Mesenchymal stem cell (in vitro differentiated cells and primary cell): ENCODE data around the gene NSMF.

Experiments used
- DNase-seq: peaks from one replicate; pipeline ENCODE4 v3.0.0-alpha.2; 2013
- H2AFZ ChIP-seq: one replicate; pipeline ENCODE4 v1.6.1; 2013; ENCODE audit warnings: low read depth, mild to moderate bottlenecking, control low read depth, inconsistent platforms, low read length, moderate library complexity
- H2AK5ac ChIP-seq: 2 replicates; pipeline ENCODE4 v1.6.1; 2013; ENCODE audit warnings: low read length, moderate library complexity, mild to moderate bottlenecking, inconsistent platforms; ENCODE audit not compliant: severe bottlenecking
- H2BK120ac ChIP-seq: one replicate; pipeline ENCODE4 v1.6.1; 2013; ENCODE audit warnings: low read depth, mild to moderate bottlenecking, inconsistent platforms, low read length, moderate library complexity
- H2BK12ac ChIP-seq, 2 experiments: one replicate each; pipeline ENCODE4 v1.6.1; 2013; ENCODE audit warnings: inconsistent platforms in 2 of 2, low read length in 2 of 2, mild to moderate bottlenecking in 2 of 2, moderate library complexity in 2 of 2, control low read depth in 1 of 2
- H2BK15ac ChIP-seq: one replicate; pipeline ENCODE4 v1.6.1; 2013; ENCODE audit warnings: mild to moderate bottlenecking, low read depth, inconsistent platforms; ENCODE audit not compliant: poor library complexity, severe bottlenecking
- H2BK5ac ChIP-seq: 2 replicates; pipeline ENCODE4 v1.6.1; 2013; ENCODE audit warnings: low read depth, mild to moderate bottlenecking, low read length, control low read depth, inconsistent platforms; ENCODE audit not compliant: poor library complexity, severe bottlenecking
- H3K14ac ChIP-seq, 2 experiments: one replicate each; pipeline ENCODE4 v1.6.1; 2013; ENCODE audit warnings: inconsistent platforms in 2 of 2, low read length in 2 of 2, control low read depth in 1 of 2, mild to moderate bottlenecking in 1 of 2, moderate library complexity in 1 of 2
- H3K18ac ChIP-seq, 2 experiments: one replicate each; pipeline ENCODE4 v1.6.1; 2013; ENCODE audit warnings: inconsistent platforms in 2 of 2, low read length in 2 of 2, control low read depth in 1 of 2, low read depth in 1 of 2, mild to moderate bottlenecking in 1 of 2
- H3K23ac ChIP-seq, 2 experiments: one replicate each; pipeline ENCODE4 v1.6.1; 2013; ENCODE audit warnings: inconsistent platforms in 2 of 2, low read length in 2 of 2, mild to moderate bottlenecking in 2 of 2, moderate library complexity in 2 of 2, control low read depth in 1 of 2
- H3K27ac ChIP-seq: 2 replicates; pipeline ENCODE4 v1.5.1; 2013; ENCODE audit warnings: mild to moderate bottlenecking, moderate library complexity, low read length, control low read depth, inconsistent platforms; ENCODE audit not compliant: poor library complexity, severe bottlenecking
- H3K27me3 ChIP-seq, 2 experiments: 2 replicates each; pipeline versions ENCODE4 v1.6.1 to v1.7.0; 2013; ENCODE audit warnings: low read length in 2 of 2, mild to moderate bottlenecking in 2 of 2, moderate library complexity in 2 of 2, control low read depth in 1 of 2, inconsistent platforms in 1 of 2; ENCODE audit not compliant: control insufficient read depth in 1 of 2, insufficient read depth in 1 of 2
- H3K36me3 ChIP-seq, 2 experiments: 2 replicates each; pipeline versions ENCODE4 v1.6.1 to v1.7.0; 2013; ENCODE audit warnings: low read length in 2 of 2, control low read depth in 1 of 2, inconsistent platforms in 1 of 2, low read depth in 1 of 2, mild to moderate bottlenecking in 1 of 2; ENCODE audit not compliant: insufficient read depth in 2 of 2, control insufficient read depth in 1 of 2
- H3K4ac ChIP-seq, 2 experiments: one replicate each; pipeline ENCODE4 v1.6.1; 2013; ENCODE audit warnings: inconsistent platforms in 2 of 2, low read length in 2 of 2, mild to moderate bottlenecking in 2 of 2, moderate library complexity in 2 of 2, control low read depth in 1 of 2, low read depth in 1 of 2
- H3K4me1 ChIP-seq: 2 replicates; pipeline ENCODE4 v1.6.1; 2013; ENCODE audit warnings: low read depth, low read length, control low read depth; ENCODE audit not compliant: control insufficient read depth, insufficient read depth
- H3K4me2 ChIP-seq: 2 replicates; pipeline ENCODE4 v1.6.1; 2013; ENCODE audit warnings: low read length, mild to moderate bottlenecking, inconsistent platforms; ENCODE audit not compliant: poor library complexity, severe bottlenecking
- H3K4me3 ChIP-seq, 2 experiments: 2 replicates each; pipeline versions ENCODE4 v1.5.1 to v1.7.0; 2013; ENCODE audit warnings: low read length in 2 of 2, mild to moderate bottlenecking in 2 of 2, control low read depth in 1 of 2, low read depth in 1 of 2; ENCODE audit not compliant: insufficient read depth in 1 of 2
- H3K79me1 ChIP-seq: replicated peaks from 2 replicates; pipeline ENCODE4 v1.6.1; 2013; ENCODE audit warnings: mild to moderate bottlenecking, control low read depth, low read length, inconsistent platforms; ENCODE audit not compliant: poor library complexity, severe bottlenecking
- H3K9ac ChIP-seq: 2 replicates; pipeline ENCODE4 v1.7.0; 2013; ENCODE audit warnings: mild to moderate bottlenecking, low read length, moderate library complexity
- H3K9me3 ChIP-seq: 2 replicates; pipeline ENCODE4 v1.7.0; 2013; ENCODE audit warnings: mild to moderate bottlenecking, low read length; ENCODE audit not compliant: control insufficient read depth
- H4K8ac ChIP-seq: one replicate; pipeline ENCODE4 v1.6.1; 2013; ENCODE audit warnings: inconsistent platforms, mild to moderate bottlenecking, low read length, moderate library complexity
- H4K91ac ChIP-seq: one replicate; pipeline ENCODE4 v1.6.1; 2013; ENCODE audit warnings: mild to moderate bottlenecking, low read length, inconsistent platforms
- WGBS: methylation state at CpG from one replicate; pipeline ENCODE4 v1.1.7; 2013; ENCODE audit warnings: mixed read lengths; 5-methylcytosine and 5-hydroxymethylcytosine counted together

The NSMF gene

GRCh38 chr9:137427454-137428310, 31.5 kb downstream of the NSMF start:
- H3K79me1 ChIP-seq, result no peaks in the 10 kb centered on the region
- H3K9ac ChIP-seq, result no peak overlapping the region
- no peak overlapping the region for H4K8ac ChIP-seq
- H3K27ac ChIP-seq, result no peak overlapping the region
- no peak overlapping the region for H3K4me3 ChIP-seq
- H2BK120ac ChIP-seq, result no peak overlapping the region
- no peak overlapping the region for H2AFZ ChIP-seq
- no peak overlapping the region for H2BK12ac ChIP-seq
- H3K4ac ChIP-seq, result no peak overlapping the region
- H3K9me3 ChIP-seq, result no peaks in the 10 kb centered on the region
- H3K27me3 ChIP-seq, result peaks cover 0 to 3% of the 10 kb centered on the region in 2 experiments
- 84% methylated on average over 27 of the region's 27 CpGs for WGBS
- no peak overlapping the region for H2BK15ac ChIP-seq
- H4K91ac ChIP-seq, result no peak overlapping the region
- H3K23ac ChIP-seq, result no peak overlapping the region
- H3K36me3 ChIP-seq, result peaks cover 0 to 3% of the 10 kb centered on the region in 2 experiments
- peaks cover 32% of the 10 kb centered on the region for H3K4me1 ChIP-seq
- no peak for DNase-seq
- no peak overlapping the region for H2AK5ac ChIP-seq
- no peak overlapping the region for H3K18ac ChIP-seq
- no peak overlapping the region for H2BK5ac ChIP-seq
- H3K4me2 ChIP-seq, result no peak overlapping the region
- no peak overlapping the region for H3K14ac ChIP-seq

- Histone ChIP-seq H2AFZ (no peak overlapping the region), H2BK12ac (no peak overlapping the region), H2BK15ac (peak overlapping the region; percentile 16), H3K27ac (no peak overlapping the region), H4K8ac (no peak overlapping the region), H3K23ac (no peak overlapping the region), H3K18ac (no peak overlapping the region), H3K4ac (no peak overlapping the region), H3K27me3 (peaks cover 0 to under 1% of the 10 kb centered on the region in 2 experiments), H3K9ac (no peak overlapping the region), H3K9me3 (no peaks in the 10 kb centered on the region), H3K36me3 (peaks cover 0 to 3% of the 10 kb centered on the region in 2 experiments), H3K4me3 (no peak overlapping the region), H4K91ac (peak overlapping the region; percentile 1), H2AK5ac (no peak overlapping the region), H3K14ac (no peak overlapping the region), H2BK5ac (no peak overlapping the region), H2BK120ac (no peak overlapping the region), H3K4me1 (peaks cover 27% of the 10 kb centered on the region), H3K79me1 (peaks cover 9% of the 10 kb centered on the region), H3K4me2 (no peak overlapping the region)
- WGBS, result 89% methylated on average over 17 of the region's 18 CpGs
- DNase-seq, result no peak
Measured at GRCh38 chr9:137426018-137426681, 33.0 kb downstream of the NSMF start.

- 18% methylated on average over 71 of the region's 77 CpGs for WGBS
- H3K27me3 ChIP-seq, result no peaks in the 10 kb centered on the region
- no peak overlapping the region for H3K27ac ChIP-seq
- peak overlapping the region in 1 of 2 experiments; percentile 50 for H3K14ac ChIP-seq
- DNase-seq, result no peak
- peak overlapping the region; percentile 15 for H3K9ac ChIP-seq
- peaks cover 0 to 3% of the 10 kb centered on the region in 2 experiments for H3K36me3 ChIP-seq
- no peak overlapping the region for H2AK5ac ChIP-seq
- peak overlapping the region; percentile 94 for H3K4me2 ChIP-seq
- H4K8ac ChIP-seq, result peak overlapping the region; percentile 88
- peak overlapping the region; percentile 70 to 72 for H3K18ac ChIP-seq
- peak overlapping the region; percentile 65 for H2AFZ ChIP-seq
- H2BK5ac ChIP-seq, result no peak overlapping the region
- H2BK12ac ChIP-seq, result peak overlapping the region in 1 of 2 experiments; percentile 13
- H3K4me1 ChIP-seq, result peaks cover 23% of the 10 kb centered on the region
- H3K4ac ChIP-seq, result peak overlapping the region in 1 of 2 experiments; percentile 42
- H3K23ac ChIP-seq, result peak overlapping the region in 1 of 2 experiments; percentile 74
- H2BK15ac ChIP-seq, result peak overlapping the region; percentile 48
- no peaks in the 10 kb centered on the region for H3K9me3 ChIP-seq
- H2BK120ac ChIP-seq, result peak overlapping the region; percentile 73
- H3K4me3 ChIP-seq, result peak overlapping the region; percentile 66 to 71
- H4K91ac ChIP-seq, result peak overlapping the region; percentile 75
- peaks cover 16% of the 10 kb centered on the region for H3K79me1 ChIP-seq
Measured at GRCh38 chr9:137423514-137424291, 35.4 kb downstream of the NSMF start.
